Neural cell (in vitro differentiated cells): ENCODE measurements around the gene ANKEF1.

Experiments used
- EZH2 ChIP-seq: fragments of 200-600, 300-800 bp; shearing (Covaris generic), sonication (generic); IDR thresholded peaks from 2 replicates; pipeline ENCODE4 v1.6.1; 2014; ENCODE audit warnings: antibody characterized with exemption, low read length, borderline replicate concordance, mild to moderate bottlenecking; ENCODE audit not compliant: insufficient read depth, poor library complexity, severe bottlenecking
- TF ChIP-seq, protein P1 (sequence below): fragments of 450-650 bp; IDR thresholded peaks from 2 replicates; pipeline ENCODE4 v1.5.1; 2014; ENCODE audit warnings: antibody characterized with exemption, mild to moderate bottlenecking, moderate library complexity; ENCODE audit not compliant: poor library complexity, severe bottlenecking

GRCh38 chr20:10090588-10091166 is 55.9 kb downstream of the ANKEF1 start:
- TF ChIP-seq EZH2: no peak
- TF ChIP-seq, protein P1, sequence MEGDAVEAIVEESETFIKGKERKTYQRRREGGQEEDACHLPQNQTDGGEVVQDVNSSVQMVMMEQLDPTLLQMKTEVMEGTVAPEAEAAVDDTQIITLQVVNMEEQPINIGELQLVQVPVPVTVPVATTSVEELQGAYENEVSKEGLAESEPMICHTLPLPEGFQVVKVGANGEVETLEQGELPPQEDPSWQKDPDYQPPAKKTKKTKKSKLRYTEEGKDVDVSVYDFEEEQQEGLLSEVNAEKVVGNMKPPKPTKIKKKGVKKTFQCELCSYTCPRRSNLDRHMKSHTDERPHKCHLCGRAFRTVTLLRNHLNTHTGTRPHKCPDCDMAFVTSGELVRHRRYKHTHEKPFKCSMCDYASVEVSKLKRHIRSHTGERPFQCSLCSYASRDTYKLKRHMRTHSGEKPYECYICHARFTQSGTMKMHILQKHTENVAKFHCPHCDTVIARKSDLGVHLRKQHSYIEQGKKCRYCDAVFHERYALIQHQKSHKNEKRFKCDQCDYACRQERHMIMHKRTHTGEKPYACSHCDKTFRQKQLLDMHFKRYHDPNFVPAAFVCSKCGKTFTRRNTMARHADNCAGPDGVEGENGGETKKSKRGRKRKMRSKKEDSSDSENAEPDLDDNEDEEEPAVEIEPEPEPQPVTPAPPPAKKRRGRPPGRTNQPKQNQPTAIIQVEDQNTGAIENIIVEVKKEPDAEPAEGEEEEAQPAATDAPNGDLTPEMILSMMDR: peak; percentile 73
